KMS-11 (cell line): ENCODE measurements around the gene CDC7.

Source experiments
- H2AFZ ChIP-seq: fragments of 200-600 bp; sonication (generic); 2 replicates; pipeline ENCODE4 v1.6.1; 2016; ENCODE audit warnings: antibody characterized with exemption, mixed run types, low read depth
- H3K27ac ChIP-seq: fragments of 200-600 bp; sonication (generic); 2 replicates; pipeline ENCODE4 v1.6.1; 2016; ENCODE audit warnings: mild to moderate bottlenecking, mixed run types
- H3K27me3 ChIP-seq: fragments of 200-600 bp; sonication (generic); 2 replicates; pipeline ENCODE4 v1.6.1; 2017; ENCODE audit warnings: mild to moderate bottlenecking, low read depth, mixed run types, moderate library complexity; ENCODE audit not compliant: insufficient read depth
- H3K36me3 ChIP-seq: fragments of 200-600 bp; sonication (generic); 2 replicates; pipeline ENCODE4 v1.6.1; 2017; ENCODE audit warnings: mild to moderate bottlenecking, mixed run types; ENCODE audit not compliant: insufficient read depth
- H3K4me1 ChIP-seq: fragments of 200-600 bp; sonication (generic); 2 replicates; pipeline ENCODE4 v1.6.1; 2016; ENCODE audit warnings: mild to moderate bottlenecking, low read depth, mixed run types; ENCODE audit not compliant: poor library complexity, severe bottlenecking
- H3K4me2 ChIP-seq: fragments of 200-600 bp; sonication (generic); 2 replicates; pipeline ENCODE4 v1.7.0; 2016; ENCODE audit warnings: mild to moderate bottlenecking, mixed run types
- H3K4me3 ChIP-seq: fragments of 200-600 bp; sonication (generic); IDR thresholded peaks from 2 replicates; pipeline ENCODE4 v1.6.1; 2017; ENCODE audit warnings: low read depth, low read length, mixed read lengths; ENCODE audit not compliant: insufficient read depth
- H3K79me2 ChIP-seq: fragments of 200-600 bp; sonication (generic); 2 replicates; pipeline ENCODE4 v1.6.1; 2016; ENCODE audit warnings: low read depth, mixed run types; ENCODE audit not compliant: insufficient read depth
- H3K9ac ChIP-seq: fragments of 200-600 bp; sonication (generic); 2 replicates; pipeline ENCODE4 v1.6.1; 2016; ENCODE audit warnings: mild to moderate bottlenecking, mixed run types
- H4K20me1 ChIP-seq: fragments of 200-600 bp; sonication (generic); 2 replicates; pipeline ENCODE4 v1.6.1; 2016; ENCODE audit warnings: mild to moderate bottlenecking, mixed run types; ENCODE audit not compliant: insufficient read depth
- TF ChIP-seq, protein P1 (sequence below): fragments of 200-600 bp; sonication (generic); conservative IDR thresholded peaks from 2 replicates; pipeline ENCODE4 v1.6.1; 2017; ENCODE audit warnings: low read depth, mild to moderate bottlenecking, antibody characterized with exemption, low read length, moderate library complexity, mixed read lengths

Gene CDC7

DNA sequence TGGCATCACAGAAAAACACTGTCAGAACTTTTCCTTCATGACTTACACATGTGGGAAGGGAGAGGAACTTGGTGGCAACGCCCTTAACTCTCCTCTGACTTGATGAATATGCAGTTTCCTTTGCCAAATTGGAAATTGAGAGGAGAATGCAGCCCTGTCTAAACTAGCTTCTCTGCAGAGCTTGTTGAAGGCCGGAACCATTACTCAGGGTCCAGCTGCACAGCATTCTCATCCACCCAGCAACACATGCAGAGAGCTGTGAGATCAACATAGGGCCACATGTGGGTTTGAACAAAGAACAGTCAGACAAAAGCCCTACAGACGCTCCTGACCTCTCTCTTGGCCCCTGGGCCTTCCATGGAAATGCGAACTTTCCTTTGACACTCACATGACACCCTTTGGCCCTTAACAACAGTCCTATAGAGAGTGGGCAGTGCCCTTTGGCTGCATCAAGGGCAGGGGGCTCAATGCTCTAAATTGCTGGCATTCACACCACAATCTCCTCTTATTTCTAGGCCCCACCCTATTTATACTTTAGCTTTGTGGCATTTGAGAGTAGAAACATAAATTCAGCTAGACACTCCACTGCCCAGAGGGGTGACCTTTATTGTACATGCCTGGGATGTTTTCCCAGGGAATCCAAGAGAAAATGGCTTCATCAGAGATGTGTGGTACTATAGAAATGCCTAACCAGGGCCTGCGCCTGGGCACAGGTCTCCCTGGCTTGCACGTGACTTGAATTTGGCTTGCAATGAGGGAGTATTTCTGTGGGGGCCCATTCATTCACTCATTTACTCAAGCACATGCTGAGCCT is 64.4 kb downstream of the CDC7 start:
- H3K4me1 ChIP-seq, result no peaks in the 10 kb centered on the region
- no peak overlapping the region for H3K4me3 ChIP-seq
- H3K27me3 ChIP-seq, result no peaks in the 10 kb centered on the region
- no peak overlapping the region for H3K27ac ChIP-seq
- H3K9ac ChIP-seq, result no peak overlapping the region
- no peaks in the 10 kb centered on the region for H3K79me2 ChIP-seq
- TF ChIP-seq, protein P1, sequence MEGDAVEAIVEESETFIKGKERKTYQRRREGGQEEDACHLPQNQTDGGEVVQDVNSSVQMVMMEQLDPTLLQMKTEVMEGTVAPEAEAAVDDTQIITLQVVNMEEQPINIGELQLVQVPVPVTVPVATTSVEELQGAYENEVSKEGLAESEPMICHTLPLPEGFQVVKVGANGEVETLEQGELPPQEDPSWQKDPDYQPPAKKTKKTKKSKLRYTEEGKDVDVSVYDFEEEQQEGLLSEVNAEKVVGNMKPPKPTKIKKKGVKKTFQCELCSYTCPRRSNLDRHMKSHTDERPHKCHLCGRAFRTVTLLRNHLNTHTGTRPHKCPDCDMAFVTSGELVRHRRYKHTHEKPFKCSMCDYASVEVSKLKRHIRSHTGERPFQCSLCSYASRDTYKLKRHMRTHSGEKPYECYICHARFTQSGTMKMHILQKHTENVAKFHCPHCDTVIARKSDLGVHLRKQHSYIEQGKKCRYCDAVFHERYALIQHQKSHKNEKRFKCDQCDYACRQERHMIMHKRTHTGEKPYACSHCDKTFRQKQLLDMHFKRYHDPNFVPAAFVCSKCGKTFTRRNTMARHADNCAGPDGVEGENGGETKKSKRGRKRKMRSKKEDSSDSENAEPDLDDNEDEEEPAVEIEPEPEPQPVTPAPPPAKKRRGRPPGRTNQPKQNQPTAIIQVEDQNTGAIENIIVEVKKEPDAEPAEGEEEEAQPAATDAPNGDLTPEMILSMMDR, result no peak
- H4K20me1 ChIP-seq, result no peaks in the 10 kb centered on the region
- H3K36me3 ChIP-seq, result no peaks in the 10 kb centered on the region
- no peak overlapping the region for H3K4me2 ChIP-seq
- H2AFZ ChIP-seq, result no peak overlapping the region

DNA sequence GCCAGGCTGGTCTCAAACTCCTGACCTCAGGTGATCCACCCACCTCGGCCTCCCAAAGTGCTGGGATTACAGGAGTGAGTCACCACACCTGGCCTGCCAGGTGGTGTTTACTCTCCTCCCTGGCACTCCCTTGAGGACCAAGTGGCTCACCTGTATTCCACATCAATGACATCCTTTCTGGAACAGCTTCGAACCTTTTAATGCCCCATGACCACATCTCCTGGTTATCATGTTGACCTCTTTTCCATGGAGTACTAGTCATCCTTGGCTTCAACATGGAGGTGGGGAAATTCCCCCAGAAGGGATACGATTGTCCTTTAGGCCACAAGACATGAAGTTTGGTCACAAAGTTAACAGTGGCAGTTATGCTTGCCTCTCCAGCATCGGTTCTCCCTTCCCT is 66.9 kb downstream of the CDC7 start:
- no peaks in the 10 kb centered on the region for H3K36me3 ChIP-seq
- no peak overlapping the region for H2AFZ ChIP-seq
- H3K4me2 ChIP-seq, result no peak overlapping the region
- H3K4me1 ChIP-seq, result no peaks in the 10 kb centered on the region
- no peak overlapping the region for H3K9ac ChIP-seq
- no peaks in the 10 kb centered on the region for H3K27me3 ChIP-seq
- H3K79me2 ChIP-seq, result no peaks in the 10 kb centered on the region
- H3K4me3 ChIP-seq, result no peak overlapping the region
- TF ChIP-seq, protein P1, result no peak
- H3K27ac ChIP-seq, result no peak overlapping the region
- no peaks in the 10 kb centered on the region for H4K20me1 ChIP-seq

DNA sequence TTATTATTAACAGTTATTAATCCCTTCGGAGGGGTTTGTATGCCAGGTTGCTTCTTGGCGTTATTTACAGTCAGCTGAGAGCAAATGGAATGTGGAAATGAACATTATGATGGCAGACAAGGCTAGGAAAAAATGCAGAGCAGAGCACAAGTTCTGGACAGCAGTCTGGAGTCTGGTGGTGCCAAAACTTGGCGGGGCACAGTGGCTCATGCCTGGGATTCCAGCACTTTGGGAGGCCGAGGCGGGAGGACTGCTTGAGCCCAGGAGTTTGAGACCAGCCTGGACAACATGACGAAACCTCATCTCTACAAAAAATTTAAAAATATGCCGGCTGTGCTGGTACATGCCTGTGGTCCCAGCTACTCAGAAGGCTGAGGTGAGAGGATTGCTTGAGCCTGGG is 67.6 kb downstream of the CDC7 start:
- Histone ChIP-seq H3K79me2 (no peaks in the 10 kb centered on the region), H2AFZ (no peak overlapping the region), H3K27ac (no peak overlapping the region), H3K9ac (no peak overlapping the region), H4K20me1 (no peaks in the 10 kb centered on the region), H3K4me2 (no peak overlapping the region), H3K27me3 (no peaks in the 10 kb centered on the region), H3K36me3 (no peaks in the 10 kb centered on the region), H3K4me3 (no peak overlapping the region), H3K4me1 (no peaks in the 10 kb centered on the region)
- TF ChIP-seq, protein P1, result no peak

DNA sequence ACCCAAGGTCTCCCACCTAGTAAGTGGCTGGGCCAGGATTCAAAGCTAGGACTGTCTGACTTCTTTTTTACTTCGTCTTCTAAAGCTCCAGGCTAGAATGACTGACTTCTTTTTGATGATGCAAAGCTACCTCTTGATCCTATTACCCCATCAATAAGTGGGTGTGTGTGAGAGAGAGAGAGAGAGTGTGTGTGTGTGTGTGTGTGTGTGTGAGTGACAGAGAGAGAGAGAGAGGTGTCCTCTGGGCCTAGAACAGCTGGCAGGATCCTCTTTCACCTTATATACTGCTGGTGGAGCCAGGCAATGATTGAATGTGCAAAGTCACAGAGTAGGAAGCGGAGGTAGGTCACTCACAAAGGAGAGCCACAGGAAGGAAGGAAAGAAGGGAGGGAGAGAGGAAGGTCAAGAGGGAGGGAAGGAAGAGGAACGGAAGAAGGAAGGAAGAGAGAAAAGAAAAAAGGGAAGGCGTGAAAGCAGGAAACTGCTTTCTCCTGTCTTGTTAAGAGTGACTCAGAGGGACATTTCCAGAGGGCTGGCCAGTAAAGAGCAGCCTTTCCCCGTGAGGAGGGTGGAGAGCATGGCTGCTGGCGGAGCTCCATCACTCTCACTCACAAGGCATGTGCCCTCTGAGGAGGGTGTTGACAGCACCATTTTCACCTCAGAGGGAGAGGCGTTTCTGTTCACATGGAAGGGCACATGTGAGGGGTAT is 68.9 kb downstream of the CDC7 start:
- TF ChIP-seq, protein P1, result no peak
- Histone ChIP-seq H3K4me1 (no peaks in the 10 kb centered on the region), H2AFZ (no peak overlapping the region), H3K79me2 (no peaks in the 10 kb centered on the region), H3K36me3 (no peaks in the 10 kb centered on the region), H4K20me1 (no peaks in the 10 kb centered on the region), H3K4me2 (no peak overlapping the region), H3K4me3 (no peak overlapping the region), H3K9ac (no peak overlapping the region), H3K27me3 (no peaks in the 10 kb centered on the region), H3K27ac (no peak overlapping the region)
